Mesenteric fat pad (tissue), 1 donor: ENCODE measurements around the gene PANX2. TPM values are rescaled to one million over a fixed set of nuclear protein-coding genes. Genes with fewer than 3 reads are reported as not detected.
"Not testable (repeated sequence)": the region's sequence is repeated elsewhere in the genome, so short reads cannot be mapped to it uniquely, and the experiment has no call there.

Experiments
- DNase-seq: peaks from one replicate; pipeline ENCODE4 v3.0.0-alpha.2; 2020; ENCODE audit warnings: low spot score
- total RNA-seq: library from RNA; stranded (reverse); fragmentation: NEBNext Ultra II Directional; extraction: Animal tissue kit (Norgen Biotek cat#: 25700); gene quantifications from one replicate; pipeline ENCODE4 v1.2.1, GENCODE V29; 2021
- donor health status: DM: yes; HTN: yes; CAD: no.

PANX2 gene
- total RNA-seq, 1 donor from 2014 or later, result 1.9 TPM

DNA sequence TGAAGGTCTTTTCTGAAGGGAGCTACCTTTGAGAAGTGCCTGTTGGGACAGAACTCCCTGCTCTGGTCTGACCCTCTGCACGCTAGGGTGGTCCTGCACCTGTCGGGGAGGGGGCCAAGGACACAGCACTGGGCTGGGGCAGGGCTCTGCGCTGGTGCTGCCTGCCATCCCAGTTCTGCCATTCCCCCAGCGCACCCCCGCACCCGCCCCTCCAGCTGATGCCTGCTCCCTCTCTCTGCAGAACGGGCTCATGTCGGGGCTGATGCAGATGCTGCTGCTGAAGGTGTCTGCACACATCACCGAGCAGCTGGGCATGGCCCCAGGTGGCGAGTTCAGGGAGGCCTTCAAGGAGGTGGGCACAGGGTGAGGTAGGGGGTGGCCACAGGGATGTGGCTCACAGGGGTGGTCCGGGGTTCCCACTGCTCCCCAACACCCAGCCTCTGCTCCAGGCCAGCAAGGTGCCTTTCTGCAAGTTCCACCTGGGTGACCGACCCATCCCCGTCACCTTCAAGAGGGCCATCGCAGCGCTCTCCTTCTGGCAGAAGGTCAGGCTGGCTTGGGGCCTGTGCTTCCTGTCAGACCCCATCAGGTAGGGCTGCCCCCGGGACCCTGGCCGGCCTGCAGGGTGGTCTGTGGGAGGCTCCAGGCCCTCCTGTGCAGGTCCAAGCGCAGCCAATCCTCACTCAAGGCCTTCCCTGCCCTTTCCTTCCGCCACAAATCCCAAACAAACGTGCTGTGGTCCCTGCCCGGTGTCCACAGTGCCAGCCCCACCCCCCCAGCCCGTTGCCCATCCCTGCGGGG lies 26.7 kb downstream of the PANX2 start:
- no peak for DNase-seq

DNA sequence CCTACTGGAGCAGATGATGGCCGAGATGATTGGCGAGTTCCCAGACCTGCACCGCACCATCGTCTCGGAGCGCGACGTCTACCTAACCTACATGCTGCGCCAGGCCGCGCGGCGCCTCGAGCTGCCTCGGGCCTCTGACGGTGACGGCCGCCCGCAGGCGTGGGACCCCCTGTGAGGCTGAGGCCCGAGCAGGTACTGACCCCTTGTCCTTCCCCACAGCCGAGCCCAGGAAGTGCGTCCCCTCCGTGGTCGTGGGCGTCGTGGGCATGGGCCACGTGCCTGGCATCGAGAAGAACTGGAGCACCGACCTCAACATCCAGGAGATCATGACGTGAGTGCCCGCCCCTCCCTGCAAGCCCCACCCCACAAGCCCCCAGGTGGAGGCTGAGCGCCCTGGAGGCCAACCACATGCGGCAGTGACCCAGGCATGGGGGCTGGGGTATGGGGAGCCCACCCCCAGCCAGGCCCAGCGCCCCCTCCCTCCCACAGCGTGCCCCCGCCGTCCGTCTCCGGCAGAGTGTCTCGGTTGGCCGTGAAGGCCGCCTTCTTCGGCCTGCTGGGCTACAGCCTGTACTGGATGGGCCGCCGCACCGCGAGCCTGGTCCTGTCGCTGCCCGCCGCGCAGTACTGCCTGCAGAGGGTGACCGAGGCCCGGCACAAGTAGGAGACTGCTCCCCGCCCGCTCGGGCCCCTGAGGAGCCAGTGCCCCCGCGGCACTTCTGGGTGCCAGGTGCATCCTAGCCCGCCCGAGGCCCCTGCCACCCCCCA lies 27.5 kb downstream of the PANX2 start:
- no peak for DNase-seq

DNA sequence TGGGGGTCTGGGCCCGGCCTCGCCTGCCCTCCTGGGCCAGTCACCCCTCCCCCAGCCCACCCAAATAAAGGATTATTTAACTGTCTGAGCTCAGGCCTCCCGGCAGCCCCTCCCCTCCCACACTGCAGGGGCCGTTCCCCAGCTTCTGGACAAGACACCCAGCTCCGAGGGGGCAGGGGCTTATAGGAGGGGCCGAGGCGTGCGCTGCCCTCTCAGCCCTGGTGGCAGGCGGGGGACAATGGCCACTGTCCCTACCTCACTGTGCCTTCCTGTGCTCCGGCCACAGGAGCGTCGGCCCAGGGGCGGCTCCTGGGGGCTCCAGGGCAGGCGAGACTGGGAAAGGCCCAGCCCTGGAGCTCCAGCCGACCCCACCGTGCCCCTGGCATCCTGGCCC lies 28.1 kb downstream of the PANX2 start:
- no peak for DNase-seq

DNA sequence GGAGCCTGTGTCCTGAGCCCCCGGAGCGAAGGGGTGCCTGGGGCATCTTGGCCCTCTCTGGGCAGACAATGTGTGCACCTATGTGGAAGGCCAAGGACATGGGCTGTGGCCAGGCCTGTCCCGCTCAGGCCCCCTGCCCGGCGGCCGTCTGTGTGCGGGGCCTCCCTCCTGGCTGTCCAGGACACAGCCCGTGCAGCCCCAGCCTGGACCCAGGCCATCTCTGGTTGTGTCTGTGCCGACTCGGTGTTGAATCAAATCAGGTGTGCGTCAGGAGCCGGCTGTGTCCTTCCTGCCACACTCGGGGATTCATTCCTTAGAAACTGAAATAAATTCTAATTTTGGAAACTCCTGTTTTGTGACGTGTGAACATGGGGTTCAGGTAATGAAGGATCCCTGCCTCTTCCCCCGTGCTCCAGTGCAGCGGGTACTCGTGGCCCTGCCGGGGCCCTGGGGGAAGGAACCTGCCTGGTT lies 28.8 kb downstream of the PANX2 start:
- no peak for DNase-seq

DNA sequence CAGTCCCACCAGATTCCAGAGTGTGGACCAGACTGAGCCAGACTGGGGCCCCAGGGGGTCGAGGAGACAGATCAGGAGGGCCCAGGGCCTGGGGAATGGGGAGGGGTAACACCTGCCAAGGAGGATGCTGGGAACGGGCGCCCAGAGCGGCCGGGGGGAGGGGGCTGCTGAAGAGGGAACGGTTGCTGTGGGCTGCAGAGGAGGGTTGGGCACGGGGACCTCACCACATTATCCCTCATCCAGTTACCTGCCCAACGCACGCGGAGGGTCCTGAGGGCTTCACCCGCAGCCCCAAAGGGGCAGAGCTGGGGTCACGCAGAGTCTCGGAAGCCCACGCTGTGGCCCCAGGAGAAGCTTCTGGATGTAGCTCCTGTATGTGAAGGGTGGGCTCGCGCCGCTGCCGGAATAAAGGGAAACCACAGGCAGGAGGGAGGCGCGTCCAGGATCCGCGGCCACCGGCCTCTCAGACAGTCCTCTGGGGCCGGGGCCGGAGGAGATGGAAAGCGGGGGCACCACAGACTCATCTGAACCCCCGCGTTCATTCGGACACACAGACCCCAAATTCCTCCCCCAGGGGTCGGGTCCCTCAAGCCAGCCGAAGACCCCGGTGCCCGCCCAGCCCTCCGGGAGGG lies 29.4 kb downstream of the PANX2 start:
- DNase-seq, result no peak

DNA sequence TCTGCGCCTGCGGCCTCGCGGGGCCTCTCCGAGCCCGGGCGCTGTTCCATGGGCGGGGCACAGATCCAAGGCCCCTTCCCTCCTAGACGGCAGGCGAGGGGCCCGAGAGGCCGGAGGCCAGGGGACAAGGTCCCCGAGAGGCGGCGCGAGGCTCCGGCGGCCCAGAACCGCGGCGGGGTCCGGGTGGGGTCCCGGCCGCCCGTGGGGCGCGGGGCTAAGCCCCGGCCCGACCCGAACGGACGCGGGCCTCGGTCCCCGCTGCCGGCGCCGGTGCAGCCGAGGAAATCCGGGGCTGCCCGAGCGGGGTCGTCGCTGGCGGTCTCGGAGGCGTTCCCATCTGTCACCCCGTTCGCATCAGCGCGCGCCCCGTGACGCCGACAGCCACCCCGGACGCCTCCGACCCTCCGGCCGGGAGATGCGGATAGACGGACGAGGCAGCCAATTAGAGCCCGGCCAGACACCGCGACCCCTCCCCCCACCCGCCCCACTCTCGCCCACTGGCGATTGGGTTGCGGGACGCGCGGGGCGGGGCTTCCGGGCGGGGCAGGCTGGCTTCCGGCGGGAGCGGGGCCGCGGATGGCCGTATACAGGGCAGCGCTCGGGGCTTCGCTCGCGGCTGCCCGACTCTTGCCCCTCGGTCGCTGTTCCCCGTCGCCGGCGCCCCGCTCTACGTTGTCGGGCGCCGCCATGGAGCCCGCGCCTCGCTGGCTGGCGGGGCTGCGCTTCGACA lies 30.1 kb downstream of the PANX2 start, which contains the start of gene SELENOO:
TSS of gene SELENOO (plus strand) at position 551 of the 730 bp plus-strand sequence. CDS start at position 577, 26 bp downstream.
- DNase-seq, result peak; percentile 98

DNA sequence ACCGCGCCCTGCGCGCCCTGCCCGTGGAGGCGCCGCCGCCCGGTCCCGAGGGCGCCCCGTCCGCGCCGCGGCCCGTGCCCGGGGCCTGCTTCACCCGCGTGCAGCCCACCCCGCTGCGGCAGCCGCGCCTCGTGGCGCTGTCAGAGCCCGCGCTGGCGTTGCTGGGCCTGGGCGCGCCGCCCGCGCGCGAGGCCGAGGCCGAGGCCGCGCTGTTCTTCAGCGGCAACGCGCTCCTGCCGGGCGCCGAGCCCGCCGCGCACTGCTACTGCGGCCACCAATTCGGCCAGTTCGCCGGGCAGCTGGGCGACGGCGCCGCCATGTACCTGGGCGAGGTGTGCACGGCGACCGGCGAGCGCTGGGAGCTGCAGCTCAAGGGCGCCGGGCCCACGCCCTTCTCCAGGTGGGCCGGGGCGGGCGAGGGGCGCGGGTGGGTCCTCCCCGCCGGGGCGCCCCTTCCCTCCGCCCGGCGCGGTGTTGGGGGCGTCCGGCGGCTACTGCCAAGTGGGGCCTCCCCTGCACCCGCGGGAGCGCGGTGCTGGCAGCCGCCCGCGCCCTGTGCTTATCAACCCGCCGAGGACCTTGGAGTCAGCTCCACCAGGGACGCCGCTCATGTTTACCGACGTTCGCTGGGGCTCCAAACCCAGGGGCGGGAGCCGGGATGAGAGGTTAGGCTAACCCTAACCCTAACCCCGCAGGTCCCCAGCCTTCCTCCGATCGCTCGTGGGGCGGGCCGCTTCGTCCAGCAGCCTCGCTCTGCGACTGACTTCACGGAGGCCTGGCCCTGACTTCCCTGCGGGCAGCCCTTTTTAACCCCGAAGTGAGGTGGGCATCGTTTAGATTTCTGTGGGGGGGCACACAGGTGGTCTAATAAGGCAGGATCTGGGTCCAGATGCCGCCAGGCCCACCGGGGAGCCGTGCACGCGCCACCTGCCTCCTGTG lies 30.9 kb downstream of the PANX2 start:
- no peak for DNase-seq

DNA sequence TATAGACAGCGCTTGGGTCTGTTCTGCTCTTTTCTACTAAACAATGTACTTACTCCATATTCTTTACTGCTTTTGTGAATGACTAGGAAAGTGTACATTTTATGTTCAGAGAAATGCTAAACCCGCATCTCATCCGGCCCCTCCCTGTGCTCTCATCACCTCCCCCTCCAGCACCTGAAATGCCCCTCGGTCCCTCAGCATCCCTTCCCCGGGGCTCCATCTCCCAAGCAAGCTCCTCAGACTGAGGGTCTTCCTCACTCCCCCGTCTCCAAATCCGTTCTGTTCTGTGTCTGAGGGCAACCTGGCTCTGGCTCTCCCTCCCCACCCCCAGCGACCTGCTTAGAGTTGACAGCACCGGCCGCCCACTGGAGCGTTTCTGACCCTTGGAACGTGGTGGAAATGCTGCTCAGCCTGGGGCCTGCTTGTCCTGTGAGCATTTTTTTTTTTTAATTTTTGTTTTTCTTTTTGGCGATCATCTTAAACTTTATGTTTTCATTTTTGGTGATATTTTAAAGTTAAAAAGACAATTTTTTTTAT lies 31.7 kb downstream of the PANX2 start:
- no peak for DNase-seq

DNA sequence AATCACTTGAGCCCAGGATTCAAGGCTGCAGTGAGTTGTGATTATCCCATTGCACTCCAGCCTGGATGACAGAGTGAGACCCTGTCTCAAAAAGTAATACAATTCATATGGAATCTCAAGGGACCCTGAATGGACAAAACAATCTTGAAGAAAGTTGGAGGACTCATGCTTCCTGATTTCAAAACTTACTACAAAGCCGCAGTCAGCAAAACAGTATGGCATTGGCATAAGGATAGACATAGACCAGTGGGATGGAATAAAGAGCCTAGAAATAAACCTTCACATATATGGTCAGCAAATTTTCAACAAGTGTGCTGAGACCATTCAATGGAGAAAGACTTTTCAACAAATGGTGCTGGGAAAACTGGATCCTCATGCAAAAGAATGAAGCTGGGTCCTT lies 32.8 kb downstream of the PANX2 start:
- DNase-seq, result no peak

DNA sequence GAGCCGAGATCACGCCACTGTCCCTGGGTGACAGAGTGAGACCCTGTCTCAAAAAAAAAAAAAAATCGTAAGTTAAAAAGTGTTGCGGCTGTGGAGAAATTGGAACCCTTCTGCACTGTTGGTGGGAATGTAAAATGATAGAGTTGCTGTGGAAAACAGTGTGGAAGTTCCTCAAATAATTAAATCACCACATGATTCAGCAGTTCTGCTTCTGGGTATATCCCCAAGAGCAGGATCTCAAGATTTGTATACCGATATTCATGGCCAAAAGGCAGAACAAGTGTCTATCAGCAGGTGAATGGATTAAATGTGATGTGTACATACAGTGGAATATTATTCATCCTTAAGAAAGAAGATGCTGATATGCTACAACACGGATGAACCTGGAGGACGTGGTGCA lies 34.0 kb downstream of the PANX2 start:
- DNase-seq, result no peak

DNA sequence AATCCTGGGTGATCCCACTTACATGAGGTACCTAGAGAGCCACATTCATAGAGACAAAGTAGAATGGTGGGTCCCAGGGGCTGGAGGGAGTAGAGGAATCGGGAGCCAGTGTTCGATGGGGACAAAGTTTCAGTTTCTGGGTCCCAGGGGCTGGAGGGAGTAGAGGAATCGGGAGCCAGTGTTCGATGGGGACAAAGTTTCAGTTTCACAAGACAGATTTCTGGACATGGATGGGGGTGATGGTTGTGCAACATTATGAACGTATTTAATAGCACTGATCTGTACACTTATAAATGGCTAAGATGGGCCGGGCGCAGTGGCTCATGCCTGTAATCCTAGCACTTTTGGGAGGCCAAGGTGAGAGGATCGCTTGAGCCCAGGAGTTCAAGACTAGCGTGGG lies 34.5 kb downstream of the PANX2 start:
- DNase-seq, result not testable (repeated sequence)

DNA sequence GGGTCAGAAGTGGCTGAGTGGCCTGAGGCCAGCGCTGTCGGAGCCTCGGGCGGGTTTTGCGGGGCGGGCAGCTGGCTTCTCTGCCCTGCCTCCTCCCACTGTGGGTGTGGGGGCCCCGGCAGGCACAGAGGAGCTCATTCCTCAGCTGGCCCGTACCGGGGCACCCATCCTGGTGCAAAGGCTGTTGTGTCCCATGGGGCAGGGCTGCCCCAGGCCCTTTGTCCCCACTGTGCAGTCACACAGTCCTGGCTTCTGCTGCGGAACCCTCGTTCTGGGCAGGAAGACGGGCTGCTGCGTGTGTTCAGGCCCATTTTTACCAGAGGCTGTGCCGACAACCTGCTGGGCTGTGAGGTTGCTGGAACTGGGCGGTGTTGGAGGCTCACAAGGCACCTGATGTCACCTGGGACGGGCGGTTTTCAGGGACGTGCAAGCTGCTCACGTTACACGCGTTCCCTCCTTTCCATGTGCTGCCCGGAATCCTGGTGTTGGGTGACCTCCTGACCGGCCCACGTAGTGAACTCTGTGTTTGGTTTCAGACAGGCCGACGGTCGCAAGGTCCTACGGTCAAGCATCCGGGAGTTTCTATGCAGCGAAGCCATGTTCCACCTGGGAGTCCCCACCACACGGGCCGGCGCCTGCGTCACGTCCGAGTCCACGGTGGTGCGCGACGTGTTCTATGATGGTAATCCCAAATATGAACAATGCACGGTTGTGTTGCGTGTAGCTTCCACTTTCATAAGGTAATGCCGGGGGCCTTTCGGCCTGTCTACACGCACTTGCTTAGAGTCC lies 35.4 kb downstream of the PANX2 start:
- no peak for DNase-seq

DNA sequence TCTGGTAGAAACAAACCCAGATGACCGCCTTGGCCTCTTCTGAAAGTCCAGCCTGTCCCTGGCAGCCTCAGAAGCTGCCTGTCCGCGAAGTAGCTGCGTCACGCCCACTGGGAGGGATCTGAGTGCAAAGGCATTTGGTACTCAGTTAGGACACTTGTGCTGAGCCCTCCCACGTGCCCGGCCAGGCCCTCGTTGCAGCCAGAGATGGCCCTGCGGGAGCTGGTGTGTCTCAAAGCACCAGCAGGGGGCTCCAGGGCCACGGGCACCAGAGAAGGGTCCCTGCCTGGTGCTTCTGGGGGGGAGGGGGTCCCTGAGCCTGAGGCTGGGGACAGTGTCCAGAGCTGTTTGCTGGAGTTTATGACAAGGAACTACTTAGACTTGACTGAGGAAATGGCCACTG lies 36.1 kb downstream of the PANX2 start:
- no peak for DNase-seq

DNA sequence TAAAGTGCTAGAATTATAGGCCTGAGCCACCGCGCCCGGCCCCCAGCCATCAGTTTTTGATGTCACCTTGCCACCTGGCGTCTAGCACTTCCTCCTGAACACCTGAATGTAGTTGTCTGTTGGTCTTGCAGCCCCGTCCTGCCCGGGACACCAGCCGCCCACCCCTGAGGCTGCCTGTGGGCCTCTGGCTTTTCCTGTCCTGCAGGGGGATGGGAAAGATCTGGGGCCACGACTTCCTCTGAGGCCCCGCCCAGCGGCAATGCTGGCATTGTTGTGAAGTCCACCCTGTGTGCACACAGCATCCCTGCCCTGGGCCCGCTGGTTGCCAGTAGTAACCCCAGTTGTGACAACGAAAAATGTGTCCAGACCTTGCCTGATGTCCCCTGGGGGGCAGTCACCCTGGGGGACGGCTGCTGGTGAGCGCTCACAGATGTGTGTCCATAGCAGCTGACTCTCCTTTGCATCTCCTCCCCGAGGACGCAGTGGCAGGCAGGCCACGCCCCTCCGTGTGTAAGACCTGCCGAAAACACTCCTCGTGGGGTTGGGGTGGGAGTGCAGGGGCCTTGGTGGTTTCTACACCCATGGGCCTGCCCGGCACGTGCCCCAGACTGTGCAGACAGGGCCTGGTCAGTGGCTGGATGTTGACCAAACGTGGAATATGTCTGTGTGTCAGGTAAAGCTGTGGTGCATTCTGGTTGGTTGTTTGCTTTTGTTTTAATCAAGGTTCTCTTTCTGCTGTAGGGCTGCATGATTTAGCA lies 37.0 kb downstream of the PANX2 start:
- DNase-seq, result no peak

DNA sequence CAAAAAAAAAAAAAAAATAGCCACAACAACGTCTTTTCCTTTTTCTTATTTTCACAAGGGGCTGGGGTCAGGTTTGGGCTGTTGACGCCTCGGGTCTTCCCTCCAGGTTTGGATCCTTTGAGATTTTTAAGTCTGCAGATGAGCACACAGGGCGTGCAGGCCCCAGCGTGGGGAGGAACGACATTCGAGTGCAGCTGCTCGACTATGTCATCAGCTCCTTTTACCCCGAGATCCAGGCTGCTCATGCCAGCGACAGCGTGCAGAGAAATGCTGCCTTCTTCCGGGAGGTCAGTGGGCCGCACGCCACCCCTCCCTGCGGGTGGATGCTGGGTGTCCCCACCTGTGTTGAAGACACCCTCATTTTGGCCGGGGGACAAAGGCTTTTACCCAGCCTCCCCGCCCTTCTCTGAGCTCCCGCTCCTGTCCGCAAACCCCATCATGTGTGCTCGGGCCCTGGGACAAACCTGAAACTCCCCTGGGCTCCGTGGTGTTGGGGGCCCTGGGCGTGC lies 38.0 kb downstream of the PANX2 start:
- no peak for DNase-seq

DNA sequence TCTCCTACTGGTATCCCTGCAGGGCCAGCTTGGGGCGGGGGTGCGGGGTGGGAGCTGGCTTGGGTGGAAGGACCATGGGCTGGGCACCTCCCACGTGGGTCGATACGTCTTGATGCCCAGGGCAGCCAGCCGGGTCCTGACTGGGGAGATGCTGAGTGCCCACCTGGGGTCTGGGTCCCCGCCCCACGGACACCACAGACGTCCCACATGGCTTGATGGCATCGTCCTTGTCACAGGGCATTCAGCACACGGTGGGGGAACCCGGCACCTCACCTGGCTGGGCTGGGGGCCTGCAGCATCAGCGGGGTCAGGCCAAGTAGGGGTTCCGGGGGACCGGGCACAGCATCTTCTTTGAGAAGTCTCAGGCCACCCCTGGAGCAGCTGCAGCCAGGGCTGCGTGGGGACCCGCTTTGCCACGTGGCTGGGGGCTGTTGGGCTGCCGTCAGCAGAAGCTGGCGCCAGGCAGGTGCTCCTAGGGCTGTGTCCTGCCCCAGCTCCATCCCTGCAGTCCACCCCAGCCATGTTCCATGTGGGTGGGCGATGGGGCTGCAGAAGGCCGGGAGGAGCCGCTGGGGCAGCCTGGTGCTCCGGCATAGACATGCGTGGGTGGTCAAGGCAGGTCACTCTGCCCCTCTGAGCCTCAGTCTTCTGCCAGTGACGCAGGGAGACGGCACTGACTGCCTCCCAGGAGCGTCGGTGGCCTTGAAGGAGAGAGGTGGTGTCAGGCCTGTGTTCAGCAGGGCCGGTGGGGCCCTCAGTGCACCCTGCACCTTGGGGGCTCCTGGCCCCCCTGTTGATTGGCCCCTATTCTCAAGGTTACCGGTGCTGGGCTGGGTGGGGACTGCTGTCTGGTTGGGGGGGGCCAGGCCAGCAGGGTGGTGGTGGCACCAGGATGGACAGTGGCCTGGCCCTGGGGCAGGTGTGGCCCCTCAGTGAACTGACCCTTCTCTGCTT lies 38.7 kb downstream of the PANX2 start:
- no peak for DNase-seq

DNA sequence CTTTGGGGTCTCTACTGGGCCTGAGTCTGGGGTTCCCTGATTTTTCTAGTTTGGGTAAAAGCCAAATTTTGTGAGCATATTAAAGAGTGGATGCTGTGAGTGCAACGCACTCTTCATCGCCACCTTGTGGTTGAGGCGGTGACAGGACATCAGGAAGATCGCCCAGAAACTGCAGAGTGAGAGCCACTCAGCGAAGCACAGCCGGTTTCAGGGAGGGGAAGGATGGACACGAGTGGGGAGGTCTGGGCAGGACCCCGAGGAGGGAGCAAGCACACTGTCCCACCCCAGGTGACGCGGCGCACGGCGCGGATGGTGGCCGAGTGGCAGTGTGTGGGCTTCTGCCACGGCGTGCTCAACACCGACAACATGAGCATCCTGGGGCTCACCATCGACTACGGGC lies 39.4 kb downstream of the PANX2 start:
- DNase-seq, result no peak
